Astrocyte of the spinal cord (primary cell): Measurements from ENCODE around the gene SEC11C.
"Not testable (repeated sequence)": the region's sequence is repeated elsewhere in the genome, so short reads cannot be mapped to it uniquely, and the experiment has no call there.

Experiments
- DNase-seq: peaks from one replicate; pipeline ENCODE4 v3.0.0; 2011; ENCODE audit warnings: low read depth, low spot score
- H3K4me3 ChIP-seq: 2 replicates; pipeline ENCODE4 v1.5.1; 2011; ENCODE audit warnings: low read depth, mild to moderate bottlenecking, low read length, moderate library complexity
- in situ Hi-C: cut with HindIII; loops from 2 replicates; pipeline ENCODE4 v1.10.0; 2017; ENCODE audit warnings: low sequenced_read_pairs
- TF ChIP-seq, protein P1 (sequence below): IDR thresholded peaks from 2 replicates; pipeline ENCODE4 v1.5.1; 2012; ENCODE audit warnings: low read depth, mild to moderate bottlenecking, low read length, inconsistent platforms

SEC11C gene

GRCh38 chr18:59132810-59133465 is 6.7 kb upstream of the SEC11C start:
- H3K4me3 ChIP-seq, result no peak overlapping the region
- TF ChIP-seq, protein P1, sequence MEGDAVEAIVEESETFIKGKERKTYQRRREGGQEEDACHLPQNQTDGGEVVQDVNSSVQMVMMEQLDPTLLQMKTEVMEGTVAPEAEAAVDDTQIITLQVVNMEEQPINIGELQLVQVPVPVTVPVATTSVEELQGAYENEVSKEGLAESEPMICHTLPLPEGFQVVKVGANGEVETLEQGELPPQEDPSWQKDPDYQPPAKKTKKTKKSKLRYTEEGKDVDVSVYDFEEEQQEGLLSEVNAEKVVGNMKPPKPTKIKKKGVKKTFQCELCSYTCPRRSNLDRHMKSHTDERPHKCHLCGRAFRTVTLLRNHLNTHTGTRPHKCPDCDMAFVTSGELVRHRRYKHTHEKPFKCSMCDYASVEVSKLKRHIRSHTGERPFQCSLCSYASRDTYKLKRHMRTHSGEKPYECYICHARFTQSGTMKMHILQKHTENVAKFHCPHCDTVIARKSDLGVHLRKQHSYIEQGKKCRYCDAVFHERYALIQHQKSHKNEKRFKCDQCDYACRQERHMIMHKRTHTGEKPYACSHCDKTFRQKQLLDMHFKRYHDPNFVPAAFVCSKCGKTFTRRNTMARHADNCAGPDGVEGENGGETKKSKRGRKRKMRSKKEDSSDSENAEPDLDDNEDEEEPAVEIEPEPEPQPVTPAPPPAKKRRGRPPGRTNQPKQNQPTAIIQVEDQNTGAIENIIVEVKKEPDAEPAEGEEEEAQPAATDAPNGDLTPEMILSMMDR, result no peak
- DNase-seq, result no peak
- in situ Hi-C loops, result no loop called here

- H3K4me3 ChIP-seq, result peak overlapping the region; percentile 81
- no peak for DNase-seq
- in situ Hi-C loops, result no loop called here
- TF ChIP-seq, protein P1, result no peak
Observed at GRCh38 chr18:59139291-59139614, 431 bp upstream of the SEC11C start.

DNA sequence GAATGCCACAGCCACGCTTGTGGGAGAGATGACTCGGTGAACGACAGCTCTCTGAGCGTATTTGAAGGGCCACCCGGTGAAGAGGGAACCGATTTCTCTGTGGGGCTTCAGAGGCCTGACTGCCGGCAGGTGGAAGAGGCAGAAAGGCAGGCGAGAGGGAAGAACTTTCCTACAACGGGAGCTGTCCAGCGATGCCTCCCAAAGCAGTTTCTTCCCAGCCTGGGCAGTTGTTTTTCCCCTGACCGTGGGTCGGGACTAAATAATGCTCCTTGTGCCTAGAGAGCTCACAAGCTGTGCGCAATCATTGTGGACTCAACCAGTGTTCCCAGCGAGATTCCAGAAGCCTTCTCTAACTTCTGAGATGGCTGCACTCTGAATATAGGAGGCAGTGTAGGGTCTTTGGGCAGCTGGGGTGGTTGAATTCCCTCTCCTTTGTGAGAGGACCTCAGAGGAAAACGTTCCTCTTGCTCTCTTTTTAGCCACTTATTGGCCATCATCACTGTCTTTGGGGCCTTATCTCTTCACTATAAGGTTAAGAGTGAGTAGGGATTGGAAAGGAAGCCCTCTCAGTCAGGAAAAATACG is 710 bp downstream of the SEC11C start:
- TF ChIP-seq, protein P1, result no peak
- peak; percentile 40 for DNase-seq

DNA sequence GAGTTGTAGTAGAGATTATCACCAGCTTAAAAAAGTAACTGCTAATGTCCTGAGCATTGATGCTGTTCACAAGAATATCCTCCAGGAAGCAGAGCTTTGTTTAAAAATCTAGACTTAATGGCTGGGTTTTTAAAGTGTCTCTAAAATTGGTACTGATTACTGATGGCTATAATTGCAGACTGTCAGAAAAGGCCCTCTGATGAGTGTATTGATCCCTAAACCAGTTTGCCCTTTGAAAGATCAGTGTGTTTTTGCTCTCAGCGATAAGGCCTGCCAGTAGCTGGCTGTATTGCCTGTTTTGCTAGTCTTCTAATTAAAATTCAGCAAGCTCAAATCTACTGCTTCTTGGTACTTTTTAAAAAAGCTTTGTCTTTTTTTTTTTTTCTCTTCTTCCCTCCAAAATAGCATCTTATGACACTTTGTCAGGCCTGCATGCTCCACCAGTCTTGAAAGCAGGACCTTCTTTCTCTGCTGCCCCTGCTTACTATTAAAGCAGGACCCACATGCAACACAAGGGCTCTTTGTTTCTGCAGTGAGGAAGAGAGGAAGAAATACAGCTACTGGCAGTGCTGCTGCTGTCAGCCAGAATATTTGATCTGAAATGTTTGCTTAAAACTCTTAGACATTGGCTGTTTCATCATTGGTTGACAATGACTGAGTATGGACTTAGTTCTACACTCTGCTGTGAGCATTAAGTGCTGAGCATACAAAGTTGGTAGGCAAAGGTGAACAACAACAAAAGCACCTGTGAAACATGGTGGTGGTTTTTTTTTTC is 1.8 kb downstream of the SEC11C start:
- in situ Hi-C loops, result no loop called here
- TF ChIP-seq, protein P1, result no peak
- no peak overlapping the region for H3K4me3 ChIP-seq
- DNase-seq, result no peak

More for the DNA sequence above, 710 bp downstream of the SEC11C start:
- peak overlapping the region; percentile 81 for H3K4me3 ChIP-seq
- in situ Hi-C loops, result no loop called here

GRCh38 chr18:59142274-59142673 is 2.6 kb downstream of the SEC11C start:
- TF ChIP-seq, protein P1, result no peak
- H3K4me3 ChIP-seq, result no peak overlapping the region
- in situ Hi-C loops, result no loop called here
- no peak for DNase-seq

DNA sequence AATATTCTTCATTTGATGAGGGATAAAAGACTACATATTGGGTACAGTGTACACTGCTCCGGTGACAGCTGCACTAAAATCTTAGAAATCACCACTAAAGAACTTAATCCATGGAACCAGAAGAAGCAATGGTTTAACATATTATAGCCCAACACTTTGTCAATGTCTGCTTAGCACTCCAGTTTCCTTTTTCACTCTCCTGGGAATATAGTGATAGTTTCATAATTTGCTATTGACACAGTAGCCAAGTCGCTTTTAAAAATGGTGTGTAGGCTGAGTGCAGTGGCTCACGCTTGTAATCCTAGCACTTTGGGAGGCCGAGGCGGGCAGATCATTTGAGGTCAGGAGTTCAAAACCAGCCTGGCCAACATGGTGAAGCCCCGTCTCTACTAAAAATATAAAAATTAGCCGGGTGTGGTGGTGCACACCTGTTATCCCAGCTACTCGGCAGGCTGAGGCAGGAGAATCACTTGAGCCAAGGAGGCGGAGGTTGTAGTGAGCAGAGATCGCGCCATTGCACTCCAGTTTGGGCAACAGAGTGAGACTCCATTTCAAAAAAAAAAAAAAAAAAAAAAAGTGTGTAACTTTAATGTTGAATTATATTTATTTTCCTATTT is 3.2 kb downstream of the SEC11C start:
- H3K4me3 ChIP-seq, DNase-seq, in situ Hi-C loops: not testable (repeated sequence)

DNA sequence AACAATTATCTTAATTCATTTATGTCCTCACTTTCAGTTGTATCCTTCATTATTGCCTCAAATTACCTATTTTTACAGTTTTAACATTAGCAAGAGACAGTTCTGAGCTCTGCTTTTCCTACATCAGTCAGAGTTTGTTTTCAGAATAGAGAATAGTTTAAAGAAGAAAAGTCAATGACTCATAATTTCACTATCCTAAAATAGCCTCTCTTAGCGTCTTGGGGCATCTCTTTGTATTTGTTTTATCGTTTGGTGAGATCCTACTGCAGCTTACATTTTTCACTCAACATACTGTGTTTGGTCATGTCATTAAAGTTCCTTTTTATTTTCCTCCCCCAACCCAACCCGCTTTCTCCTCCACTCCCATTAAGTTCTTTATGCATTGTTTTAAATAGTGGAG is 3.8 kb downstream of the SEC11C start:
- DNase-seq, result no peak
- in situ Hi-C loops, result no loop called here
- TF ChIP-seq, protein P1, result no peak
- H3K4me3 ChIP-seq, result no peak overlapping the region
